SU-DHL-6 (cell line): ENCODE data around the gene EPHB6.
A peak's percentile ranks its signal among the peaks of the same experiment; 100 is the strongest.

Source experiments
- CTCF ChIP-seq: fragments of 200-600 bp; sonication (generic); IDR thresholded peaks from one replicate; pipeline ENCODE4 v1.5.1; 2017; ENCODE audit warnings: antibody characterized with exemption, mild to moderate bottlenecking, low read length, moderate library complexity; ENCODE audit not compliant: insufficient read depth, poor library complexity, severe bottlenecking
- EZH2phosphoT487 ChIP-seq: fragments of 200-600 bp; sonication (generic), shearing (Covaris generic); conservative IDR thresholded peaks from 2 replicates; pipeline ENCODE4 v1.6.1; 2018; ENCODE audit warnings: mild to moderate bottlenecking, antibody characterized with exemption, low read length, moderate library complexity, mixed read lengths

- TF ChIP-seq CTCF (peak; percentile 82), EZH2phosphoT487 (no peak)
Measured at GRCh38 chr7:142853739-142854371, 1.0 kb upstream of the EPHB6 start.
